OCI-LY1 (cell line): Measurements from ENCODE around the gene SLC12A7.
"Not testable (repeated sequence)": the region's sequence is repeated elsewhere in the genome, so short reads cannot be mapped to it uniquely, and the experiment has no call there.

ENCODE experiments used
- H2AFZ ChIP-seq: fragments of 200-600 bp; sonication (generic), shearing (Covaris generic); 2 replicates; pipeline ENCODE4 v1.6.0; 2014; ENCODE audit warnings: antibody characterized with exemption, mild to moderate bottlenecking, low read length
- H3F3A ChIP-seq: fragments of 200-600 bp; sonication (generic), shearing (Covaris generic); 2 replicates; pipeline ENCODE4 v1.6.0; 2014; ENCODE audit warnings: mild to moderate bottlenecking, antibody characterized with exemption, low read length, moderate library complexity; ENCODE audit not compliant: insufficient read depth
- H3K27ac ChIP-seq: fragments of 200-600 bp; sonication (generic); 2 replicates; pipeline ENCODE4 v1.5.1; 2014; ENCODE audit warnings: low read length, mixed run types, mild to moderate bottlenecking, low read depth; ENCODE audit not compliant: poor library complexity, severe bottlenecking
- H3K27me3 ChIP-seq: fragments of 200-600 bp; sonication (generic); 2 replicates; pipeline ENCODE4 v1.6.0; 2014; ENCODE audit warnings: antibody characterized with exemption, mild to moderate bottlenecking, low read length, moderate library complexity; ENCODE audit not compliant: insufficient read depth
- H3K36me3 ChIP-seq: fragments of 200-600 bp; sonication (generic); 2 replicates; pipeline ENCODE4 v1.6.1; 2014; ENCODE audit warnings: mild to moderate bottlenecking, antibody characterized with exemption, low read length, moderate library complexity, mixed read lengths; ENCODE audit not compliant: insufficient read depth
- H3K4me1 ChIP-seq: fragments of 200-600 bp; sonication (generic); 2 replicates; pipeline ENCODE4 v1.5.1; 2014; ENCODE audit warnings: mild to moderate bottlenecking, low read length, moderate library complexity; ENCODE audit not compliant: insufficient read depth, severe bottlenecking
- H3K4me2 ChIP-seq: fragments of 200-600 bp; sonication (generic), shearing (Covaris generic); 2 replicates; pipeline ENCODE4 v1.6.1; 2014; ENCODE audit warnings: low read length
- H3K4me3 ChIP-seq: fragments of 200-600 bp; sonication (generic); 2 replicates; pipeline ENCODE4 v1.5.1; 2014; ENCODE audit warnings: low read length, low read depth, mild to moderate bottlenecking, mixed read lengths; ENCODE audit not compliant: poor library complexity, severe bottlenecking
- H3K79me2 ChIP-seq: fragments of 200-600 bp; shearing (Covaris generic); 2 replicates; pipeline ENCODE4 v1.6.1; 2016; ENCODE audit warnings: mixed run types, low read length, mixed read lengths; ENCODE audit not compliant: insufficient read depth
- H3K9ac ChIP-seq: fragments of 200-600 bp; sonication (generic), shearing (Covaris generic); 2 replicates; pipeline ENCODE4 v1.6.1; 2014; ENCODE audit warnings: mild to moderate bottlenecking, low read length, mixed read lengths
- H3K9me2 ChIP-seq: fragments of 200-600 bp; sonication (generic), shearing (Covaris generic); 2 replicates; pipeline ENCODE4 v1.6.1; 2014; ENCODE audit warnings: low read depth, mild to moderate bottlenecking, low read length, mixed read lengths
- H3K9me3 ChIP-seq: fragments of 200-600 bp; shearing (Covaris generic); 2 replicates; pipeline ENCODE4 v1.6.1; 2014; ENCODE audit warnings: low read length, mixed read lengths
- H4K20me1 ChIP-seq: fragments of 200-600 bp; sonication (generic), shearing (Covaris generic); 2 replicates; pipeline ENCODE4 v1.6.0; 2016; ENCODE audit warnings: mild to moderate bottlenecking, low read length; ENCODE audit not compliant: insufficient read depth
- CTCF ChIP-seq: fragments of 200-600 bp; sonication (generic), shearing (Covaris generic); IDR thresholded peaks from 2 replicates; pipeline ENCODE4 v1.5.1; 2017; ENCODE audit warnings: mild to moderate bottlenecking, antibody characterized with exemption, low read length, moderate library complexity, mixed read lengths
- EZH2 ChIP-seq: fragments of 200-600 bp; sonication (generic), shearing (Covaris generic); IDR thresholded peaks from 2 replicates; pipeline ENCODE4 v1.8.0; 2017; ENCODE audit warnings: borderline replicate concordance, mixed run types, mild to moderate bottlenecking, antibody characterized with exemption, low read length, moderate library complexity, mixed read lengths

The SLC12A7 gene

GRCh38 chr5:1062761-1063568 lies 48.9 kb downstream of the SLC12A7 start:
- TF ChIP-seq EZH2 (no peak), CTCF (no peak)
- no peak overlapping the region for H3K27ac ChIP-seq
- no peaks in the 10 kb centered on the region for H3K9me3 ChIP-seq
- no peaks in the 10 kb centered on the region for H4K20me1 ChIP-seq
- no peak overlapping the region for H3K4me3 ChIP-seq
- no peaks in the 10 kb centered on the region for H3K27me3 ChIP-seq
- H3K4me1 ChIP-seq = no peaks in the 10 kb centered on the region
- no peak overlapping the region for H2AFZ ChIP-seq
- H3F3A ChIP-seq = no peaks in the 10 kb centered on the region
- no peak overlapping the region for H3K4me2 ChIP-seq
- no peaks in the 10 kb centered on the region for H3K36me3 ChIP-seq
- H3K9ac ChIP-seq = no peak overlapping the region
- no peaks in the 10 kb centered on the region for H3K9me2 ChIP-seq
- no peaks in the 10 kb centered on the region for H3K79me2 ChIP-seq

- no peak for TF ChIP-seq EZH2
- TF ChIP-seq CTCF = no peak
- Histone ChIP-seq H3K9me2 (no peaks in the 10 kb centered on the region), H3K4me1 (no peaks in the 10 kb centered on the region), H3K4me3 (no peak overlapping the region), H3K4me2 (no peak overlapping the region), H3K27me3 (no peaks in the 10 kb centered on the region), H4K20me1 (no peaks in the 10 kb centered on the region), H3K27ac (no peak overlapping the region), H2AFZ (no peak overlapping the region), H3F3A (no peaks in the 10 kb centered on the region), H3K9ac (no peak overlapping the region), H3K36me3 (no peaks in the 10 kb centered on the region), H3K9me3 (no peaks in the 10 kb centered on the region), H3K79me2 (no peaks in the 10 kb centered on the region)
Observed at GRCh38 chr5:1061916-1062315, 49.9 kb downstream of the SLC12A7 start.

- H3K9me2 ChIP-seq, H4K20me1 ChIP-seq, H3K4me3 ChIP-seq, H3K9me3 ChIP-seq, H3F3A ChIP-seq, H3K27me3 ChIP-seq, H3K36me3 ChIP-seq, H3K4me1 ChIP-seq, H3K9ac ChIP-seq, H3K27ac ChIP-seq, H2AFZ ChIP-seq, H3K4me2 ChIP-seq, H3K79me2 ChIP-seq: not testable (repeated sequence)
Observed at GRCh38 chr5:1061292-1061691, 50.6 kb downstream of the SLC12A7 start.

GRCh38 chr5:1060535-1060981 lies 51.3 kb downstream of the SLC12A7 start:
- no peak overlapping the region for H3K9ac ChIP-seq
- no peaks in the 10 kb centered on the region for H4K20me1 ChIP-seq

More at GRCh38 chr5:1060535-1060981, 51.3 kb downstream of the SLC12A7 start:
- H3K27me3 ChIP-seq = no peaks in the 10 kb centered on the region; the same call in 1 of the 2 replicates
- no peaks in the 10 kb centered on the region for H3K79me2 ChIP-seq
- no peak overlapping the region for H3K4me3 ChIP-seq
- no peaks in the 10 kb centered on the region for H3K9me2 ChIP-seq
- H3K4me2 ChIP-seq = no peak overlapping the region
- no peak overlapping the region for H3K27ac ChIP-seq
- no peak overlapping the region for H2AFZ ChIP-seq
- H3K36me3 ChIP-seq = no peaks in the 10 kb centered on the region
- no peaks in the 10 kb centered on the region for H3K9me3 ChIP-seq
- no peak for TF ChIP-seq CTCF
- TF ChIP-seq EZH2 = no peak
- no peaks in the 10 kb centered on the region for H3K4me1 ChIP-seq
- no peaks in the 10 kb centered on the region for H3F3A ChIP-seq
